Sigmoid colon (tissue), 4 donors: ENCODE results near the gene DTYMK.

ENCODE experiments used
- EP300 ChIP-seq, 4 donors: sonication (generic); formaldehyde crosslinking; IDR thresholded peaks; one replicate each; pipeline ENCODE4 v1.6.1; 2017; ENCODE audit warnings: antibody characterized with exemption in 4 of 4
- POLR2A ChIP-seq, 2 donors: fragments of 450-650 bp; IDR thresholded peaks; one replicate each; pipeline ENCODE4 v1.6.1; 2016; ENCODE audit warnings: antibody characterized with exemption in 2 of 2, mild to moderate bottlenecking in 2 of 2, moderate library complexity in 2 of 2
- POLR2AphosphoS5 ChIP-seq, 4 donors: sonication (generic); formaldehyde crosslinking; IDR thresholded peaks; one replicate each; pipeline ENCODE4 v1.6.1; 2017; ENCODE audit warnings: antibody characterized with exemption in 4 of 4
- TF ChIP-seq, protein P1 (sequence below), 4 experiments: fragments of 450-650 bp in 3 of 4; fragments of 200-600 bp in 1 of 4; IDR thresholded peaks; one replicate each; pipeline ENCODE4 v1.5.1; 2016 to 2019; ENCODE audit warnings: antibody characterized with exemption in 4 of 4, mild to moderate bottlenecking in 3 of 4, moderate library complexity in 2 of 4

DNA sequence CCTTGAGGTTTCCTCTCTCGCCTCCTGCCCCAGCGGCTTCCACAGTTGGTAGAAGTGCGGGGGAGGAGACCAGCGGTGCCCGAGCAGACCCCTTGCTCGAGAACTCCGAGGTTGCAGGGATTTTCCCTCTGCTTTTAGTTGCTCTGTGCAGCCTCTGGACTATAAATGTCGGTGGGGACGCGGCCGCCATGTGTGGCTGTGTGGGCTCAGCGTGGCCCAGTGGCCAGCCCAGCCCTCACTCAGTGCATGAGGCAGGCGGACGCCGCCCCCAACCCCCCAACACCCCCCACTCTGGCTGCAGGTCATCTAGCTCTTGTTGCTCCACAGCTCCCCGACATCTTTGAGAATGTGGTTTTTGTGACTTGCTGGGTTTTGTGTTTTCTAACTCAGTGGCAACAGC is 32.5 kb upstream of the DTYMK start:
- TF ChIP-seq, protein P1, sequence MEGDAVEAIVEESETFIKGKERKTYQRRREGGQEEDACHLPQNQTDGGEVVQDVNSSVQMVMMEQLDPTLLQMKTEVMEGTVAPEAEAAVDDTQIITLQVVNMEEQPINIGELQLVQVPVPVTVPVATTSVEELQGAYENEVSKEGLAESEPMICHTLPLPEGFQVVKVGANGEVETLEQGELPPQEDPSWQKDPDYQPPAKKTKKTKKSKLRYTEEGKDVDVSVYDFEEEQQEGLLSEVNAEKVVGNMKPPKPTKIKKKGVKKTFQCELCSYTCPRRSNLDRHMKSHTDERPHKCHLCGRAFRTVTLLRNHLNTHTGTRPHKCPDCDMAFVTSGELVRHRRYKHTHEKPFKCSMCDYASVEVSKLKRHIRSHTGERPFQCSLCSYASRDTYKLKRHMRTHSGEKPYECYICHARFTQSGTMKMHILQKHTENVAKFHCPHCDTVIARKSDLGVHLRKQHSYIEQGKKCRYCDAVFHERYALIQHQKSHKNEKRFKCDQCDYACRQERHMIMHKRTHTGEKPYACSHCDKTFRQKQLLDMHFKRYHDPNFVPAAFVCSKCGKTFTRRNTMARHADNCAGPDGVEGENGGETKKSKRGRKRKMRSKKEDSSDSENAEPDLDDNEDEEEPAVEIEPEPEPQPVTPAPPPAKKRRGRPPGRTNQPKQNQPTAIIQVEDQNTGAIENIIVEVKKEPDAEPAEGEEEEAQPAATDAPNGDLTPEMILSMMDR (IDR thresholded peaks at IDR 0.05), result no peak
- TF ChIP-seq POLR2AphosphoS5 (IDR thresholded peaks at IDR 0.05) (no peak), EP300 (IDR thresholded peaks at IDR 0.05) (no peak), POLR2A (IDR thresholded peaks at IDR 0.05) (no peak)
